Smooth muscle cell (in vitro differentiated cells): ENCODE data around the gene NFATC1. TPM values are rescaled to one million over a fixed set of nuclear protein-coding genes. Genes with fewer than 3 reads are reported as not detected.

Experiments used
- DNase-seq: peaks from one replicate; lab custom pipeline; 2025; ENCODE audit not compliant: unreplicated experiment; lab: John Stamatoyannopoulos, UW
- H2AFZ ChIP-seq: fragments of 200-600 bp; sonication (generic); 2 replicates; pipeline ENCODE4 v1.6.0; 2016; ENCODE audit warnings: antibody characterized with exemption, low read depth, mild to moderate bottlenecking
- H3F3A ChIP-seq: fragments of 200-600 bp; sonication (generic); 2 replicates; pipeline ENCODE4 v1.6.0; 2017; ENCODE audit warnings: antibody characterized with exemption, low read depth
- H3K27ac ChIP-seq: fragments of 200-600 bp; sonication (generic); 2 replicates; pipeline ENCODE4 v1.5.1; 2016; ENCODE audit warnings: low read depth, mild to moderate bottlenecking
- H3K27me3 ChIP-seq: fragments of 200-600 bp; sonication (generic); 2 replicates; pipeline ENCODE4 v1.6.1; 2016; ENCODE audit warnings: low read depth, mild to moderate bottlenecking
- H3K36me3 ChIP-seq: fragments of 200-600 bp; sonication (generic); 2 replicates; pipeline ENCODE4 v1.5.1; 2016; ENCODE audit warnings: low read depth
- H3K4me1 ChIP-seq: fragments of 200-600 bp; sonication (generic); 2 replicates; pipeline ENCODE4 v1.5.1; 2016; ENCODE audit warnings: low read depth
- H3K4me2 ChIP-seq: fragments of 200-600 bp; sonication (generic); 2 replicates; pipeline ENCODE4 v1.6.0; 2016; ENCODE audit warnings: mild to moderate bottlenecking
- H3K4me3 ChIP-seq: fragments of 200-600 bp; sonication (generic); 2 replicates; pipeline ENCODE4 v1.5.1; 2016; ENCODE audit warnings: mild to moderate bottlenecking
- H3K79me2 ChIP-seq: fragments of 200-600 bp; sonication (generic); 2 replicates; pipeline ENCODE4 v1.6.0; 2016; ENCODE audit warnings: low read depth, mild to moderate bottlenecking
- H3K9ac ChIP-seq: fragments of 200-600 bp; sonication (generic); 2 replicates; pipeline ENCODE4 v1.6.0; 2016; ENCODE audit warnings: low read depth
- H3K9me3 ChIP-seq: fragments of 200-600 bp; sonication (generic); replicated peaks from 2 replicates; pipeline ENCODE4 v1.5.1; 2016; ENCODE audit warnings: low read depth
- H4K20me1 ChIP-seq: fragments of 200-600 bp; sonication (generic); 2 replicates; pipeline ENCODE4 v1.6.0; 2016; ENCODE audit warnings: low read depth
- WGBS: methylation state at CpG from one replicate; pipeline ENCODE4 v1.1.7; 2016; ENCODE audit warnings: low lambda C conversion rate; 5-methylcytosine and 5-hydroxymethylcytosine counted together
- polyA plus RNA-seq: library from polyadenylated mRNA; unstranded; fragments of >200 nt; fragmentation: Nextera tagmentation; extraction: Ambion mirVana; gene quantifications from 2 replicates; pipeline ENCODE4 v1.2.1, GENCODE V29; 2016
- total RNA-seq: library from RNA; depleted of rRNA; stranded (reverse); fragments of >200 nt; gene quantifications from 2 replicates; pipeline ENCODE4 v1.2.3, GENCODE V29; 2014
- TF ChIP-seq, protein P1 (sequence below): fragments of 200-600 bp; sonication (generic); IDR thresholded peaks from 2 replicates; pipeline ENCODE4 v1.5.1; 2017; ENCODE audit warnings: borderline replicate concordance, mild to moderate bottlenecking, antibody characterized with exemption; ENCODE audit not compliant: insufficient read depth, poor library complexity, severe bottlenecking

Gene NFATC1
- total and polyA plus RNA-seq, 2 experiments from 2014 or later, result 13.1 to 19.2 TPM

GRCh38 chr18:79566771-79567431 lies 171.2 kb downstream of the NFATC1 start:
- DNase-seq, result no peak
- H3K79me2 ChIP-seq, result no peaks in the 10 kb centered on the region
- peaks cover 23% of the 10 kb centered on the region for H3K4me1 ChIP-seq
- H2AFZ ChIP-seq, result peak overlapping the region; percentile 77
- peak overlapping the region; percentile 95 for H3K27ac ChIP-seq
- no peaks in the 10 kb centered on the region for H3K9me3 ChIP-seq
- H3K36me3 ChIP-seq, result no peaks in the 10 kb centered on the region
- 63% methylated on average over 24 of the region's 24 CpGs for WGBS
- no peak overlapping the region for H3K4me3 ChIP-seq
- no peaks in the 10 kb centered on the region for H4K20me1 ChIP-seq
- TF ChIP-seq, protein P1, sequence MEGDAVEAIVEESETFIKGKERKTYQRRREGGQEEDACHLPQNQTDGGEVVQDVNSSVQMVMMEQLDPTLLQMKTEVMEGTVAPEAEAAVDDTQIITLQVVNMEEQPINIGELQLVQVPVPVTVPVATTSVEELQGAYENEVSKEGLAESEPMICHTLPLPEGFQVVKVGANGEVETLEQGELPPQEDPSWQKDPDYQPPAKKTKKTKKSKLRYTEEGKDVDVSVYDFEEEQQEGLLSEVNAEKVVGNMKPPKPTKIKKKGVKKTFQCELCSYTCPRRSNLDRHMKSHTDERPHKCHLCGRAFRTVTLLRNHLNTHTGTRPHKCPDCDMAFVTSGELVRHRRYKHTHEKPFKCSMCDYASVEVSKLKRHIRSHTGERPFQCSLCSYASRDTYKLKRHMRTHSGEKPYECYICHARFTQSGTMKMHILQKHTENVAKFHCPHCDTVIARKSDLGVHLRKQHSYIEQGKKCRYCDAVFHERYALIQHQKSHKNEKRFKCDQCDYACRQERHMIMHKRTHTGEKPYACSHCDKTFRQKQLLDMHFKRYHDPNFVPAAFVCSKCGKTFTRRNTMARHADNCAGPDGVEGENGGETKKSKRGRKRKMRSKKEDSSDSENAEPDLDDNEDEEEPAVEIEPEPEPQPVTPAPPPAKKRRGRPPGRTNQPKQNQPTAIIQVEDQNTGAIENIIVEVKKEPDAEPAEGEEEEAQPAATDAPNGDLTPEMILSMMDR, result no peak
- H3K4me2 ChIP-seq, result peak overlapping the region; percentile 57
- H3K9ac ChIP-seq, result peak overlapping the region; percentile 62
- H3F3A ChIP-seq, result peaks cover 7% of the 10 kb centered on the region
- H3K27me3 ChIP-seq, result no peaks in the 10 kb centered on the region

- Histone ChIP-seq H3K79me2 (no peaks in the 10 kb centered on the region), H3K9ac (peak overlapping the region; percentile 80), H3K4me2 (peak overlapping the region; percentile 57), H3K4me3 (no peak overlapping the region), H4K20me1 (no peaks in the 10 kb centered on the region), H3K36me3 (no peaks in the 10 kb centered on the region), H3K27ac (peak overlapping the region; percentile 95), H3F3A (peaks cover 7% of the 10 kb centered on the region), H3K9me3 (no peaks in the 10 kb centered on the region), H3K27me3 (no peaks in the 10 kb centered on the region), H2AFZ (peak overlapping the region; percentile 77), H3K4me1 (peaks cover 23% of the 10 kb centered on the region)
- DNase-seq, result peak; percentile 39
- TF ChIP-seq, protein P1, result no peak
- 25% methylated on average over 28 of the region's 28 CpGs for WGBS
Observed at GRCh38 chr18:79567481-79568147, 171.9 kb downstream of the NFATC1 start.

DNA sequence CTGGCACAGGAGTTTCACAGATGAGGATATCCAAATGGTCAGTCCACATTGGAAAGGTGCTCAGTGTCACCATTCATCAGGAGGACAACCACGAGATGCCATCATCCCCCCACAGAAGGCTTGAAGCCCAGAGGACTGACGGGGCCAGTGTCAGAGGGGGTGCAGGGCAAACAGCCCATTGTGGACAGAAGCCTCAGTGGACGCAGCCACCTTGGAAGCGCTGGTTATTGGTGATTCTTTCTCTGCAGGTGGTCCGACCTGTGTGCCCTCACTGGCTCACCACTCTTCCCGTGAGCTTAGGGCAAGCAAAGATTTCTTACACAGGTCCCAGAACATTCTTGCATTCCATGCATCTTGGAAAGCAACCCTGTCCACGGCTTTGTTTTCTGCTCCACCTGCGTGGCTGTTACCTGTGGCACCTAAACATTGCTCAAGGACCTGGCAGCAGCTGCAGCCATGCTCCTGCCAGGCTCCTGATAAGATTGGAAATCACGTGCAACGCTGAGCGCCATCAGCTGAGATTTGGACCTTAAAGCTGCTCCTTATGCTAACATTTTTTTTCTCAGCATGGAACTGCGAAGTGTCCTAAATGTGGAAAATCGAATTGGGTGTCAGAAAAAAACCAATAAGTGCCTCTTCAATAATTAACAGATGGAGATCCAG lies 172.9 kb downstream of the NFATC1 start:
- Histone ChIP-seq H3K4me1 (peaks cover 23% of the 10 kb centered on the region), H3K79me2 (no peaks in the 10 kb centered on the region), H3K9me3 (peaks cover 5% of the 10 kb centered on the region), H3K27ac (peak overlapping the region; percentile 95), H3K4me2 (no peak overlapping the region), H2AFZ (no peak overlapping the region), H3K27me3 (no peaks in the 10 kb centered on the region), H3F3A (peaks cover 7% of the 10 kb centered on the region), H3K4me3 (no peak overlapping the region), H3K36me3 (no peaks in the 10 kb centered on the region), H3K9ac (peak overlapping the region; percentile 80), H4K20me1 (no peaks in the 10 kb centered on the region)
- 98% methylated on average over 13 of the region's 13 CpGs for WGBS
- TF ChIP-seq, protein P1, result no peak
- DNase-seq, result no peak
